ENCODE measurements around the gene TMEM222. TPM values are rescaled to one million over a fixed set of nuclear protein-coding genes. Genes with fewer than 3 reads are reported as not detected.
A peak's percentile ranks its signal among the peaks of the same experiment; 100 is the strongest.

Gene TMEM222
- total and polyA plus RNA-seq, 2 of the 4 experiments (the other 2 are of a cell fraction): 19.9 to 54.1 TPM

GRCh38 chr1:27368869-27369582, 47.1 kb downstream of the TMEM222 start:
- H4K5ac ChIP-seq (ENCODE audit: low read depth, low read length): no peak overlapping the region
- H2BK5ac ChIP-seq (ENCODE audit: low read depth, low read length, poor library complexity, severe bottlenecking): no peak overlapping the region
- no peak overlapping the region for H2BK120ac ChIP-seq (ENCODE audit: low read depth, low read length)
- 88% methylated on average over 13 of the region's 13 CpGs; no CpG with 5 or more reads in 1 of the 2 experiments for WGBS, 2 experiments (ENCODE audit: extremely low coverage in 2 of 2, insufficient read length in 1 of 2)
- dilution Hi-C loops (cut with HindIII; ENCODE audit: low sequenced_read_pairs, unreplicated experiment) (no loop called here), intact Hi-C loops (cut with micrococcal nuclease) (no loop called here), in situ Hi-C loops (cut with MboI; ENCODE audit: low sequenced_read_pairs) (no loop called here)
- no peak overlapping the region for H3K9ac ChIP-seq (ENCODE audit: low read depth, low read length)
- H4K20me1 ChIP-seq (ENCODE audit: insufficient read depth, low read length): peaks cover 2% of the 10 kb centered on the region; the same call in 1 of the 2 replicates
- H2BK15ac ChIP-seq (ENCODE audit: low read depth, low read length): no peak overlapping the region
- peaks cover 6 to 24% of the 10 kb centered on the region in 2 experiments; a peak in 3 of 4 replicates for H3K79me1 ChIP-seq (ENCODE audit: low read depth in 1 of 2, low read length in 2 of 2)
- H3K4me1 ChIP-seq (ENCODE audit: control insufficient read depth, insufficient read depth, low read length): peaks cover 11% of the 10 kb centered on the region
- BruUV-seq (replicated peaks): no TSS peak
- H3K18ac ChIP-seq (ENCODE audit: low read depth, low read length): no peak overlapping the region
- CTCF ChIA-PET: interaction anchor here (1.1 kb wide), 1 partner anchor 19 kb away, joined by 3 read pairs; no protein-coding TSS in a partner anchor
- H3K14ac ChIP-seq (replicated peaks; ENCODE audit: low read depth, low read length): no peak overlapping the region
- no peaks in the 10 kb centered on the region for H3K9me3 ChIP-seq (ENCODE audit: control insufficient read depth, insufficient read depth, low read length)
- no peak overlapping the region for H2BK20ac ChIP-seq (ENCODE audit: low read depth, low read length)
- H2AK9ac ChIP-seq (replicated peaks; ENCODE audit: low read depth, low read length, poor library complexity): no peak overlapping the region
- H3K4me3 ChIP-seq (ENCODE audit: insufficient read depth, low read depth, low read length): no peak overlapping the region
- TF ChIP-seq RAD21 (IDR thresholded peaks at IDR 0.05; ENCODE audit: low read length) (peak; percentile 39; the same call in 1 of the 2 replicates), POLR2A (IDR thresholded peaks at IDR 0.05; ENCODE audit: low read depth, low read length) (no peak), USF2 (IDR thresholded peaks at IDR 0.05; ENCODE audit: low read depth, low read length) (no peak), CTCF (conservative IDR thresholded peaks at IDR 0.05; ENCODE audit: low read depth, low read length) (peak; percentile 45), MAZ (IDR thresholded peaks at IDR 0.05; ENCODE audit: borderline replicate concordance, low read depth, low read length) (no peak), ELK1 (IDR thresholded peaks at IDR 0.05; ENCODE audit: borderline replicate concordance, low read depth, low read length) (no peak), SMC3 (IDR thresholded peaks at IDR 0.05; ENCODE audit: low read depth, low read length) (peak; percentile 35; the same call in 1 of the 2 replicates), CEBPB (IDR thresholded peaks at IDR 0.05; ENCODE audit: low read depth, low read length) (no peak), FOS (IDR thresholded peaks at IDR 0.05; ENCODE audit: low read depth, low read length) (no peak), BHLHE40 (IDR thresholded peaks at IDR 0.05; ENCODE audit: low read depth, low read length) (no peak)
- peaks cover 18% of the 10 kb centered on the region for H3K9me1 ChIP-seq (ENCODE audit: insufficient read depth, low read length)
- H4K91ac ChIP-seq (ENCODE audit: insufficient read depth, low read depth, low read length): no peak overlapping the region
- POLR2A ChIA-PET (ENCODE audit: unreplicated experiment): no interaction called here
- H3K4me2 ChIP-seq (ENCODE audit: low read depth, low read length): no peak overlapping the region
- 0 out of 2 replicates have a peak, but pooled peaks cover 2% of the 10 kb centered on the region for H3K36me3 ChIP-seq (ENCODE audit: control insufficient read depth, insufficient read depth, low read length)
- peaks cover 3% of the 10 kb centered on the region for H3K27me3 ChIP-seq (ENCODE audit: control insufficient read depth, insufficient read depth, low read length)
- peak; percentile 40 for DNase-seq
- no peak overlapping the region for H3K56ac ChIP-seq (ENCODE audit: extremely low read depth, insufficient read depth, low read length)
- no peak overlapping the region for H3K4ac ChIP-seq (ENCODE audit: low read depth, low read length)
- H2AK5ac ChIP-seq (ENCODE audit: low read depth, low read length): no peak overlapping the region
- H4K8ac ChIP-seq (ENCODE audit: low read depth in 2 of 2, low read length in 2 of 2): no peak overlapping the region
- no peak overlapping the region for H3K27ac ChIP-seq (ENCODE audit: insufficient read depth, low read length)
- H3K23ac ChIP-seq (ENCODE audit: low read depth, low read length): no peak overlapping the region
- H2AFZ ChIP-seq (replicated peaks; ENCODE audit: low read length, poor library complexity): no peak overlapping the region
- no peak for ATAC-seq (ENCODE audit: low read depth)

All from IMR-90 (cell line).